Left forelimb (tissue), 1 donor: ENCODE data around the gene HIPK2.

Source experiments
- DNase-seq: peaks from one replicate; pipeline ENCODE4 v3.0.0-alpha.2; 2018; ENCODE audit warnings: low spot score

The HIPK2 gene

GRCh38 chr7:139648391-139648861 is 129.4 kb downstream of the HIPK2 start:
- DNase-seq = no peak

- DNase-seq = no peak
These were observed 129.9 kb downstream of the HIPK2 start for GRCh38 chr7:139647814-139648390.

GRCh38 chr7:139647085-139647484 is 130.7 kb downstream of the HIPK2 start:
- DNase-seq = no peak

DNA sequence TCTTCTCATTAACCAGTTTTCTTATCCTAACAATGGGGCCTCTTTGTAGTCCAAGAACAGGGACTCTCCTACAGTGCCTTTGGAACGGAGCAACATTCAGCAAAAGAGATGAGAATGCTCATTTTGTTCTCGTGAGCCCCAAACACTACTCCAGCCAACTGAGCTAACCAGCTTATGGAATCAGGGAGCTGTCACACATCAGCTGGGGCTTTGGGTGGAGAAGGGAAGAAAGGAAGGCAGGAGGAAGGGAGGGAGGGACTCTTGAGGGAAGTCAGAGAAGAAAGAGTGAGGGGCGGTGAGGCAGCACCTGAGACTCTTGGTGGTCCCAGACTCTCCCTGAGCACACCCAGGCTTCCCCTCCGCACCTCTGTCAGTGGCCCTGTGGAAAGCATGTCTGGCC is 131.2 kb downstream of the HIPK2 start:
- DNase-seq = no peak

GRCh38 chr7:139645572-139646523 is 131.9 kb downstream of the HIPK2 start:
- peak; percentile 83 for DNase-seq

DNA sequence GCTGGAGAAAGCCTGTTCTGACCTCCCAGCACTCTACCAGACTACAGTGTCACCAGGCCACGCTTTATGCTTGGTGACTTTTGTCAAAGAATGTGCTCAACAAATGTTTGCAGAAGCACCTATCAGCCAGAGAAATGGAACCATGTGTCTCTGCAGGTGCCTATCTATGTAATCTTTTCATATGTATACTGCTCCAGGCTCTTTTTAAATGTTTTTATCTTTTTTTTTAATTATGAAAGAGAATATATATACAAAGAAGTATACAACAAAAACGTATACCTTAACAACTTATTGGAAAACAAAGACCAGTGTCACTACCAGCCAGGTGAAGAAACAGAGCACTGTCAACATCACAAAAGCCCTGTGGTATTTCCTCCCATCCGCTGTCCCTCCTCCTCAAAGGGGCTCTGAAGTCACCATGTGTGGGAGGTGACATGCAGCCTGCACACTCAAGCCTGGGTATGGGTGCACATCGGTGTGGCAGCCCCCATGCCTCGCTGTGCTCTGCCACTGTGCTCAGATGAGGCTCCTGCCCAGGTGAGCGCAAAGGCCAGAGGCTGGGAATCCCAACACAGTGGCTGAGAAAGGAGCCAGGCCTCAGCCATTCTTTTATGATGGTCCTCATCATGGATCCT is 133.7 kb downstream of the HIPK2 start:
- DNase-seq = no peak

GRCh38 chr7:139642283-139642682 is 135.5 kb downstream of the HIPK2 start:
- no peak for DNase-seq

DNA sequence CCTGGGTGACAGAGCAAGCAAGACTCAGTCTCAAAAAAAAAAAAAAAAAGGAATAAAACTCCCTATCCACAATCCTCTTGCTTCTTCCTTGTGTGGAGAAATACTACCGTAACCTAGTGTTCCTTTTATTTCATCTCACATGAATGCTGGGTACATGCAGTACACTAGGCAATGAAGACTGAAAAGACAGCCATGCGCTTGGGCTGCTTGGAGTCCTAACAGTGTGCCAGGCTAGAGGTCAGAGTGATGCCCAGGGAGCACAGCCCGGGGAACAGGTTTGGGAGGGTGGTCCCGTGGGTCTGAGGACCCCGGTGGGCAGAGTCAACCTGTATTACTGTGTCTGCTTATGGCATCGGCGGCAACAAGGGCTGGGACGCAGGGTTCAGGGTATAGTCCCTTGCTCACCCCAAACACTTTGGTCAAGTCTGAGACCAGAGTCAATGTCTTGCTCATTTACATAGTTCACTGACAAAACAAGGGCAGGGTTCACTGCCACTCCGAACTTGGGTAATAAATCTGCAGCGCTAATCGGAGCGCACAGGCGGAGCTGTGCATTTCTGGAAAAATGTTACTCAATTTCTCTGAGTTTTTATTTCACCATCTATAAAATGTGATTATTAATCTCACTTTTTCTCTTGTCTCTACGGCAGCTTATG is 136.3 kb downstream of the HIPK2 start:
- no peak for DNase-seq

DNA sequence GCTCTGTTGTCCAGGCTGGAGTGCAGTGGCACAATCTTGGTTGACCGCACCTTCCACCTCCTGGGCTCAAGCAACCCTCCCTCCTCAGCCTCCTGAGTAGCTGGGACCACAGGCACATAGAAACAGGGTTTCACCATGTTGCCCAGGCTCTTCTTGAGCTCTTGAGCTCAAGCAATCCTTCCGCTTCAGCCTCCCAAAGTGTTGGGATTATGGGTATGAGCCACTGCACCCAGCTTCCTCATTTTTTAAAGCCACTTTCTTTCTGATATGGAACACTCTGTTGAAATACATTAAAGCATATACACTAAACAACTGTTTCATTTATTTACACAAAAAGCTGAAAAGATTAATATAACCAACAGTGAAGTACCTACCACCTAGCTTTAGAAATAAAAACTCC is 137.1 kb downstream of the HIPK2 start:
- no peak for DNase-seq

DNA sequence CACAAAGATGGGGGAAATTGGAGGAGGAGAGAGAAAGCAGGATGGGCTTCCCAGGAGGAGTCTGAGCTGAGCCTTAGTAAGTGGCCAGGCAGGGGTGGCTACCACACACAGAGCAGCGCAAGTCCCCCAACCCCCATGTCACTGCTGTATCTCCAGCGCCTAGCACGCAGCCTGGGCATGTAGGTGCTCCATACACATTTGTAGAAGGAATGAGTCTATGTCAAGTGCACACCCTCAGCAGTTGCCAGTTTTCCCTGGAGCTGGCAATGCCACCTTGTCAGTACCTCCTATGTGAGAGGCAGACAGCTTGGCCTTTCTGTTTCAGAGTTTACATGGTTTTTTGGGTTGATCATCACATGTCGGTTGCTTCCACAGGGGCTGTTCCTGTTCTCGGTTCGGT is 138.2 kb downstream of the HIPK2 start:
- DNase-seq = no peak

- no peak for DNase-seq
These were observed 142.1 kb downstream of the HIPK2 start for GRCh38 chr7:139635526-139636302.

DNA sequence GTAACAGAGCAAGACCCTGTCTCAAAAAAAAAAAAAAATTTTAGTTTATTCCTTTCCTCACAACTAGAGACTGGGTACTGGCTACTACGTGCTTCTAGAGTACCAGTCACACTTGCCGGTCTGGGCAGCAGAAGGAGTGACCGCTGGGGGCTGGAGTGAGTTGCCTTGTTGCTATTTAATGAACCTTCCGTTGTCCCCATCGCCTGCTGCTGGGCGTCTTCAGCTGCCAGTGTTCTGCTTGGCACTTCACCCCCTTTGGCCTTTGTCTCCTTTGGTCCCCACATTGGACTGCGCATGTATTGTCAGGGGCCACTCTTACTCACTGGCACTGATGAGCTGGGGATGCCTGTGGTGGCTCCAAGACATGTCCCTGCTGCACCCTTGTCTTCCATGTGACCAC is 143.7 kb downstream of the HIPK2 start:
- no peak for DNase-seq

DNA sequence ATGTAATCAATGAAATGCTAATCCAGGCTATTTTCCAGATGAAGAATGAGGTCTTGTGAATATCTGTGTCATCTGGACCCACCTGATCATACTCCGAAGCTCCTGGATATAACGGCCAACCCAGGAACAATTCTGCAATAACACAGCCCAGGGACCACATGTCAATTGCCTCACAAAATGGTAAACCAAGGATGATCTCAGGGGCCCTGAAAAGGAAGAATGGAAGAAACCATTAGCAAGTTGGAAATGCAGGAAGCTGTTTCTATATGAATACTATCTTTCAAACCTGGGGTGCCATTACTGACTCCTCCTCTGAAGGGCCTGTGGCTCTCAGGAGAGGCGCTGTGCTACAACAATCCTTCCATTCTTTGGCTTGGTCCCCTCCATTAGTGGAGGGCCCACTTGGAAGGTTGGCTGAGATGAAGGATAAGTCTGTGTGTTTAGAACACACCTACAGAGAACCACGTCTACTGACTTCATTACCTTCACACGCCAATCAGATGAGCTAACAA is 146.2 kb downstream of the HIPK2 start:
- DNase-seq = no peak

DNA sequence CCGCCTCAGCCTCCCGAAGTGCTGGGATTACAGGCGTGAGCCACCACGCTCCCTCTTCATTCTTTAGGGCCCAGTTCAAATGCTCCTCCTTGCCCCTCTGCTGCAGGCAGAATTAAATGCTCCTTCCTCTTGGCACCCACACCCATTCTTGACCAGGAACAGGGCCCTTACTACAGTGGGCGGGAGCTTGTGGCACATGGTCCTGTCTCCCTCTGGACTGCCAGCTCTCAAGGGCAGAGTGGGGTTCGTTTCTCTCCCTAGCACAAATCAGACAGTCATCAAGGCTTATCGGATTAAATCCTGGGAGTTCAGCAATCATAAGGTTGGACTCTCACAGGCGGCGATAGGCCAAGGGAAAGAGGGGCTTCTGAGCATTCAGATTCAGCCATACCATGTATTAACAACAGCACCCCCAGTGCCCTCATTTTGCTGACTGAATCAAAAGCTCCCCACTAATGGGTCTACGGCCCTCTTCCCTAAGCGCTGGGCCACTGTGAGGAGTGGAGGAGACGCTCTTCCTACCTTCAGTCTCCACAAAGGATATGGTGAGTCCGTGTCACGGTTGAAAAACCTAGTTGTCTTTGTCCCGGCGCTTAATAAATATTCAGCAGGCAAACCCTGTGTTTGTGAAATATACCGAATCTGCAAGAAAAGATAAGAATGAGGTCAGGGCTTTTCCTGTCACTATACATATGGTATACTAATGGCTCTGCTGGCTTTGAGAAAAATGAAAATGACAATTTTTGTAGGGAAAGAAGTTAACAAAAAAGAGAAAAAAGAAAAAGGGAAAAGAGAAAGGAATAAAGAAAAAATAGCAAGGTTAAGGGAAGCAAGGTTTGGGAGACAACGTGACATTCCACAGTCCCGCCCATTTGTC is 146.9 kb downstream of the HIPK2 start:
- DNase-seq = no peak

- DNase-seq = no peak
These were observed 148.3 kb downstream of the HIPK2 start for GRCh38 chr7:139629392-139630082.

GRCh38 chr7:139627831-139628230 is 150.0 kb downstream of the HIPK2 start:
- DNase-seq = no peak

DNA sequence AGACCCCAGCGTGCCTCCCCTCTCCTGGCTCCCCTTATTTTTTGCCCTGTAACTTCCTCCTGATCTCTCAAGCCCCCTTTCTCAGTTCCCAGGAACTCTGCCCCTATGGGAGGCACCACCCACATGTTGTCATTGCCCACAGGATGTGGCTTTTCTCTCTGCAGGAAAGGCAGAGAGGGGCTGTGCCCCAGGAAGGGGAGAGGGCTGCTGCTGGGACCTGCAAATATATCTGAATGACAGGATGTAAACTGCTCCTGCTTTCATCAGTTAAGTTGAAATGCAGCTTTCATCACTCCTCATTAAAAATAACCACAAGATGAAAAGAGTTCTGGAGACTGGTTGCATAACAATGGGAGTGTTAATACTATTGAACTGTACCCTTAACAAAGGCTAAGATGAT is 151.0 kb downstream of the HIPK2 start:
- DNase-seq = no peak

GRCh38 chr7:139623518-139623917 is 154.3 kb downstream of the HIPK2 start:
- DNase-seq = no peak

DNA sequence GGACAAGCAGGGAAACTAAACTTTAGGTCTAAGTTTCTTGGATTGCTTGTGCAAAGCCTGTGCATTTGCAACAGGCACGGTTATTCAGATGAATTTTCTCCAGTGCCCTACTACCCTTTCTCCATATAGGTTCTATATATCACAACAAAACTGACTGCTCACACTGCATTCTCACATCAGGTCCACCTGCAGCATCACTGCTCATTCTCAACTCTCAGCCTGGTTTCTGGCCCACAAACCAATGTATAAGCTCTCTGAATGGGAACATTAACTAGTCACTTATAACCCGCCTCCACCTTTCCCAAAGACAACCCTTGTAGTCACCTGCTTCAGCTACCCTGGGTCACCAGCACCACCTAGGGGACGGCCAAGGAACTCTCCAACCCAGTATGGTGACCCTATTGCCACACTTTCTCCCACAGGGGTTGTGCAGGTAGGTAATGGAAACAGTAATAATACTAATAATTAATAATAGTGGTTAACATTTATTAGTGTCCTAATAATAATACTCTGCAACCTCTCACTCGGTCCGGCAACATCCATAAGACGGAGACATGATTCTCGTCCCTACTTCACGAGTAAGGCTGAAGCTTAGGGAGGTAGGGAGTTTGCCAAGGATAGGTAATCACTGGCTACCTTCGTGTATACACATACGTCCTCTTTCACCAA is 157.0 kb downstream of the HIPK2 start:
- no peak for DNase-seq
